ENCODE results near the gene TMEM109.

TMEM109 gene

DNA sequence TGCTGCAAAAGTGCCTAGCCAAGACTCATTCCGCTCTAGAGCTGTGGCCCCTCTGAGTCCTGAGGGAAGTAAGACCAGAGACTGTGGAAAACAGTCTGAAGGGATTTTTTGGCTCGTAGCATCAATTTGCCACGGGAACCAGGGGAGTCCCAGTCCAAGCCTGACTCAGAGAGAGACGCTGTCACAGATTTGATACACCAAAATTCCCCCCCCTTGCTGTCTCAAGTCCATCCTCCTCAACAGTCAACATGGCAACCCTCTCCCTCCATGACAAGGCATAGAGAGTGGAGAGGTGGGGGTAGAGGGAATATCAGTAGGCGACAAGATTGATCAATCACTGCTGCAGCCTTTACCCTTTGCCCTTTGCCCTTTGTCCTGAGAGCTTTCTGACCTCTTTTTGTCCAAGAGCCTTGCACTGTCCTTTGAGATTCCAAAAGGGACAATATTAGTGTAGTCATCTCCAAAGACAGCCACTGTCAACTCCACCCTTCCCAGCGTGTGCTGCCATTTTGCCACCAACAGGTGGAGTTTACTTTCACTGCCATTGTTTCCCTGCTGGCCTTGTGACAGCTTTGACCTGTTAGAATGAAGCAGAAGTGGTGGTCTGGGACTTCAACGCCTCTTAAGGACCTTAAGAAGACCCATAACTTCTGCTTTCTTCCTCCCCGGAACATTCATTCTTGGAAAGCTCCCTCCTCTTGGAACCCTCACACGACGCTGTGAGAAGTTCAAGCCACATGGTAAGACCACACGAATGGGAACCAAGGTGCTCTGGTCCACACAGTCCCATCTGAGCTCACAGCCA lies 30.7 kb downstream of the TMEM109 start:
- no peak for DNase-seq

DNA sequence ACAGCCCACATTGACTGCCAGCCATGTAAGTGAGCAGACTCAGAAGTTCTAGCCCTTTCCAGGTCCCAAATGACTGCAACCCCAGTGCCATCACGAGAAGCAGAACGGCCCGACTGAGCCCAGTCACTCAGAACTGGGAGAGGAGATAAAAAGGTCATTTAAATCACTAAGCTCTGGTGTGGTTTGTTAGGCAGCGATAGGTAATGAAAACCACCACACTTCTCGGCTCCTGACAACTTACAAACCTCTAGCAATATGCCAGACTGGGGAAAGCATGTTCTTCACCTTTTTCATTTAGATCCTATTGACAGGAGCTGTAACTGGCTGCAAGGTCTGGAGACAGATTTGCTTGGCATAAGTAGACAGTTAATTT lies 31.3 kb downstream of the TMEM109 start:
- no peak for DNase-seq

DNA sequence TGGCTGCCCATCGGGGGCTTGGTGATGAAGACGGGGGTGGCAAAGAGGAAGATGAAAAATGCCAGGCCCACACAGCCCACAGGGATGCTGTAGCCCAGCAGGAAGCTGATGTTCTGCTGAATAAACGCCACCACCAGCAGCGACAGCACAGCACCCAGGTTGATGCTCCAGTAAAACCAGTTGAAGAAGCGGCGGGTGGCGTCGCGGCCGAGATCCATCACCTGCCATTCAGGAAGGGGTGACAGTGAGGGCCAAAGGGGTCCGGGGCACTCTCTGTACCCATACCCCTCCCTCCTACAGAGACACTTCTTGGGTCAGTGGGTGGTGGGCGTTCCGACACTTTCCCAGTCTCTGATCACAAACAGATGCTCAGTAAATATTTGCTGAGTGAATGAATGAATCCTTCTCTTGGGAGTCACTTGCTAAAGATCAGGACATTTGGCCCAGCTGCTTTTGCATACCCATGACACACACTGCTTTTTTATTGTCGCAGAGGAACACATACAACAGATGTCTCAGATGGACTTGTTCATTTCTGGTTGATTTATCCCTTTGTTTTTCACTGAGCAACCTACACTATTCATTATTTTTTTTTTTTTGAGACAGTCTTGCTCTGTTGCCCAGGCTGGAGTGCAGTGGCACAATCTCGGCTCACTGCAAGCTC lies 32.8 kb downstream of the TMEM109 start:
- DNase-seq, result no peak

GRCh38 chr11:60947700-60948099 lies 33.7 kb downstream of the TMEM109 start:
- no peak for DNase-seq

DNA sequence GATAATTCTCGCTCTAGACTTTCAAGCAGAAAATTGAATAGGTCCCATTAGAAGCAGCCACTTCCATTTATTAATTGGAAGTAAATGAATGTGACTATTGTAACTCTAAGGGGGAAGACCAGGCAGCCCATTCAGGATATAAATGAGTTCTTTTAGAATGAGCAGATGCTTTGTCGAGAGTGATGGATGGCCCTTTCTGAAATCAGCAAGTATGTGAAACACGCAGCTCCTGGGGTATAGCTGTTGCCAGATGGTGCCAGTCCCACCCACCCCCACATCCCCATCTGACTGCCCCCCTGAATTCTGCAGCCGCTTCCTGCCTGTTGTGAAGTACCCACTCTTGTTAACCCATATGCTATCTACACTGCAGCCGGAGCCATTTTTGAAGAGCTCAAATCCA lies 34.3 kb downstream of the TMEM109 start:
- no peak for DNase-seq

DNA sequence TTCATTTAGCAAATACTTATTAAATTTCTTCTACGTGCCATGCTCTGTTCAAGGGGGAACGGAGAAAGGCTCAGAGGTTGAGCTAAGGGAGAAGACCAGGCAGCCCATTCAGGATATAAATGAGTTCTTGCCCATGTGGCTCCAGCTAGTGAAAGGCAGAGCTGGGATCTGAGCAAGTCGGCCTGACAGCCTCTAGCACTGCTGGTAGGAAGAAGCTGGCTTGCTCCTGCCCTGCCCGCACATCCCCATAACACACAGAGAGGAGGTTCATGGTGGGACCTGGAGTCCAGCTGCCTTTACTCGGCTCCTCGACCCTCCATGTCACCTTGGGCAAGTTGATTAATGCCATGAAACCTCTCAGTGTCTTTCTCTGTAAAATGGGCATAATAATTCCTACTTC lies 36.1 kb downstream of the TMEM109 start:
- no peak for DNase-seq

DNA sequence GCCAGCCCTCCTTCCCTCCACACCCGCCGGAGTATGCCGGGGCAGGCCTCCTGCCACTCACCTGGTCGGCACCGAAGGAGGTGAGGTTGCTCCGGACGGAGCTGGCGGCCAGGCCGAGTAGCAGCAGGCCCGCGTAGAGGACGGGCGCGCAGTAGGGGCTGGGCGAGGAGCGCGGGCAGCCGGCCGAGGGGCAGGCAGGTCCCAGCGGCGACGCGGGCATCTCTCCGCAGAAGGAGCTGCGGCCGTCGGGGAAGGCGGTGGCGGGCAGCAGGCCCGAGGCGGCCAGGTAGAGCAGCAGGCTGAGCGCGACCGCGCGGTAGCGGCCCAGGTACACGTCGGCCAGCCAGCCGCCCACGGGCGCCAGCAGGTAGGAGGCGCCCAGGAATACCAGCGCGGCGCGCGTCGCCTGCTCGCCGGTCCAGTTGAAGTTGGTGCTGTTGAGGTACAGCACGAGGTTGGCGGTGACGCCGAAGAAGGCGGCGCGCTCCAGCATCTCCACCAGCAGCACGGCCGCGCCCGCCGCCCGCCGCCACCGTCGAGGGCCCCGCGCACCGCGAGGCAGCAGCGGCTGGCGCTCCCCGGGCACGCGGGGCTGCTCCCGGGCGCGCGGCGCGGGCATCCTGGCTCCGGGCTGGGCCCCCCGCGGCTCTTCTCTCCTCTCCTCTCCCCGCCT lies 37.1 kb downstream of the TMEM109 start:
- peak; percentile 18 for DNase-seq

- DNase-seq, result no peak
These were observed 37.6 kb downstream of the TMEM109 start for GRCh38 chr11:60951606-60951903.

GRCh38 chr11:60951904-60952741 lies 38.2 kb downstream of the TMEM109 start, which contains the start of gene SLC15A3:
TSS of gene SLC15A3 (minus strand) at chr11:60952176. CDS start at chr11:60951551, 625 bp downstream.
- no peak for DNase-seq

- no peak for DNase-seq
These were observed 38.8 kb downstream of the TMEM109 start for GRCh38 chr11:60952742-60953170.

DNA sequence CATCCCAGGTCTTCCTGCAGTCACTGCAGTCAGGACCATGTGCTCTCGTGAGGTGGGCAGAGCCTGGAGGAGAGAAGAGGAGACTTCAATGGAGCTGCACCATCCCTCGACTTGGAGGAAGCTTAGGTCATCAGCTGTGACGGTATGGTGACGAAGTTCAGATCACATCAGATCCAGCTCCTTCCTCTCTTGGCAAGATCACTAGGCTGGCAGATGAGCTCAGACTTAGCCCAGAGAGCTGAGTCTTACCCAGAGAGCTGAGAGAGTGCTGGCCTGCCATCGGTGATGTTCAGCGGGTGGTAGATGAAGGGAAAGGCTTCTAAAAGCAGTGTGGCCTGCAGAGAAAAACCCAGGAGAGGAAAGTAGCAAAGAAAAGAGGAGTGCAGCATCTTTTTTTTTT lies 39.8 kb downstream of the TMEM109 start:
- no peak for DNase-seq

GRCh38 chr11:60954421-60954820 lies 40.5 kb downstream of the TMEM109 start:
- no peak for DNase-seq

GRCh38 chr11:60955571-60955970 lies 41.6 kb downstream of the TMEM109 start:
- no peak for DNase-seq

GRCh38 chr11:60957188-60957587 lies 43.2 kb downstream of the TMEM109 start:
- DNase-seq, result no peak

DNA sequence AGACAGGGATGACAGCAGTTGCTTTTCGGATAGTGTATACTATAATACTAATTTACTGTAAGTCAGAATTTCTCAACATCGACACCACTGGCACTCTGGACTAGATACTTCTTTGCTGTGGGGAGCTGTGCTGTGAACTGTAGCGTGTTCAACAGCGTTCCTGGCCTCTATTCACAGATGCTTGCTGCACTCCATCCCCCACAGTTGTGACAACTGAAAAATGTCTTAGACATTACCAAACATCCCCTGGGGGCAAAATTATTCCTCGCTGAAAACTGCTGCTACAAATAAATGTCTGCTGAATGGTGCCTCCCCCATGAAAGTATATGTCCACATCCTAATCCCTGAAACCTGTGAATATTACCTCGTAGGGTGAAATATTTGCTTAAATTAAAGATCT lies 45.5 kb downstream of the TMEM109 start:
- no peak for DNase-seq

- DNase-seq, result no peak
These were observed 46.4 kb downstream of the TMEM109 start for GRCh38 chr11:60960405-60960804.

- DNase-seq, result no peak
These were observed 50.8 kb downstream of the TMEM109 start for GRCh38 chr11:60964801-60965200.

DNA sequence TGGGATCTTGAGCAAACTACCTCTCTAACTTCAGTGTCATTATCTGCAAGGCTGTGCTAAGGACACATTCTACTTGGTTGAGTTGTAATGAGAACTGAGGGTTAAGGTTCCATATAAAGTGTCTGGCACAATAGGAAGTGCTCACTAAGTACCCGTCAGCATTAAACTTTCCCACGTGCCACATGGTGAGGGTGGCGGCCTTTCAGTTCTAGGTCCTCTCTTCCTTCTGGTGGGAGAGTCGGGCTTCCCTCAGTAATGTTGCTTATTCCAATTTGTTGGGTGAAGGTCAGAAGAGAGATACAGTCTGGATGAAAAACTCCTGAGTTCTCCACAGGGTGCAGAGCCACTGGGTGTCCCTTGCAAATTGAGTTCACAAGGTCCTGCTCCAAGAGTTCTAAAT lies 52.9 kb downstream of the TMEM109 start:
- DNase-seq, result no peak

- DNase-seq, result no peak
These were observed 54.3 kb downstream of the TMEM109 start for GRCh38 chr11:60968223-60968622.

GRCh38 chr11:60970369-60970774 lies 56.4 kb downstream of the TMEM109 start:
- peak; percentile 76 for DNase-seq

GRCh38 chr11:60970890-60971289 lies 56.9 kb downstream of the TMEM109 start:
- DNase-seq, result no peak

DNA sequence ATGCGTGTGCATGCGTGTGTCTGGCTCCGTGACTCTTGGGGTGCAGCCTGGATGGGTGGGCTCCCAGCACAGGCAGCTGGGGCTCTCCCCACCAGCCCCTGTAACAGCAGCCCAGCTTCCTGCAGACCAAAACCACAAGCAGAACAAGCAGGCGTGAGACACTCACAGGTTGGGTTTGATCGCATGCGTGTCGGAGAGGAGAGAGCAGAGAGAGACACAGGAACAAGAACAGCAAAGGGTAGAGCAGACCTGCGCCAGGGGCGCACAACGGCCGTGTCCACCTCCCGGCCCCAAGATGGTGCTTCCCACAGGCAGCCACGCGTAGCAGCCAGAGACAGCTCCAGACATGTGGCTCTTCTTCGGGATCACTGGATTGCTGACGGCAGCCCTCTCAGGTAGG lies 57.6 kb downstream of the TMEM109 start, which contains the start of gene CD6:
Gene CD6 (plus strand): TSS at position 161 of the 400 bp plus-strand sequence. CDS start 186 bp downstream, at position 347.
- DNase-seq, result peak; percentile 70
